DOHH2 (cell line): Measurements from ENCODE around the gene FARS2.

ENCODE experiments used
- EZH2phosphoT487 ChIP-seq: fragments of 200-600 bp; sonication (generic); IDR thresholded peaks from 2 replicates; pipeline ENCODE4 v1.6.1; 2017; ENCODE audit warnings: borderline replicate concordance, mild to moderate bottlenecking, antibody characterized with exemption, low read length, moderate library complexity, mixed read lengths
- TF ChIP-seq, protein P1 (sequence below): fragments of 200-600 bp; sonication (generic); IDR thresholded peaks from one replicate; pipeline ENCODE4 v1.5.1; 2014; ENCODE audit warnings: antibody characterized with exemption, mild to moderate bottlenecking, low read depth, low read length; ENCODE audit not compliant: poor library complexity, severe bottlenecking

DNA sequence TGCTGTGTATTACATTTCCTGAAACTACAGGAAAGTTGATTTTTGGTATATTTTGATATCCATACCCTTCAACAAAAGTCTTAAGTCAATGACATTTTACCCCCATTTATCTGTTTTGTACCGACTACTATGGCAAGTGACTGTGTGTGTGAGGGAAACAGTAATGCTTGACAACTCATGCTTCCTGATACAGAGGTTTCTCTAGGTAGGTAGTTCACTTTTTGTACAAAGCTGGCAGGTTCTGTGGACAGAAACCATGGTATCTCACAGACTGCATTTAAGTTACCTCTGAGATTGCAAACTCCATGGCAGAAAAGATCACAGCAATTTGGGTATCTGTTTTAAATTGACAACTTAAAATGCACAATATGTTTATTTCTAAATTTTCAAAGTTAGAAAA, 28.8 kb downstream of the FARS2 start:
- TF ChIP-seq, protein P1, sequence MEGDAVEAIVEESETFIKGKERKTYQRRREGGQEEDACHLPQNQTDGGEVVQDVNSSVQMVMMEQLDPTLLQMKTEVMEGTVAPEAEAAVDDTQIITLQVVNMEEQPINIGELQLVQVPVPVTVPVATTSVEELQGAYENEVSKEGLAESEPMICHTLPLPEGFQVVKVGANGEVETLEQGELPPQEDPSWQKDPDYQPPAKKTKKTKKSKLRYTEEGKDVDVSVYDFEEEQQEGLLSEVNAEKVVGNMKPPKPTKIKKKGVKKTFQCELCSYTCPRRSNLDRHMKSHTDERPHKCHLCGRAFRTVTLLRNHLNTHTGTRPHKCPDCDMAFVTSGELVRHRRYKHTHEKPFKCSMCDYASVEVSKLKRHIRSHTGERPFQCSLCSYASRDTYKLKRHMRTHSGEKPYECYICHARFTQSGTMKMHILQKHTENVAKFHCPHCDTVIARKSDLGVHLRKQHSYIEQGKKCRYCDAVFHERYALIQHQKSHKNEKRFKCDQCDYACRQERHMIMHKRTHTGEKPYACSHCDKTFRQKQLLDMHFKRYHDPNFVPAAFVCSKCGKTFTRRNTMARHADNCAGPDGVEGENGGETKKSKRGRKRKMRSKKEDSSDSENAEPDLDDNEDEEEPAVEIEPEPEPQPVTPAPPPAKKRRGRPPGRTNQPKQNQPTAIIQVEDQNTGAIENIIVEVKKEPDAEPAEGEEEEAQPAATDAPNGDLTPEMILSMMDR: no peak
- TF ChIP-seq EZH2phosphoT487: no peak
